DND-41 (cell line): ENCODE data around the gene SYNDIG1.

ENCODE experiments used
- ATAC-seq: fragments of 200-7000 bp; cut with Tn5 transposase; 3 replicates; pipeline ENCODE4 v1.9.1; 2021; ENCODE audit warnings: low read depth; ENCODE audit not compliant: insufficient read depth
- DNase-seq: peaks from one replicate; pipeline ENCODE4 v3.0.0-alpha.2; 2020
- H2AFZ ChIP-seq: 2 replicates; pipeline ENCODE4 v1.6.0; 2012; ENCODE audit warnings: low read depth, low read length
- H3K27ac ChIP-seq: 2 replicates; pipeline ENCODE4 v1.5.1; 2012; ENCODE audit warnings: low read length, inconsistent platforms
- H3K27me3 ChIP-seq: fragments of 200-600 bp; sonication (generic); 2 replicates; pipeline ENCODE4 v1.6.0; 2012; ENCODE audit warnings: low read length, mild to moderate bottlenecking, inconsistent platforms; ENCODE audit not compliant: insufficient read depth, poor library complexity
- H3K36me3 ChIP-seq: 2 replicates; pipeline ENCODE4 v1.5.1; 2012; ENCODE audit warnings: low read length, inconsistent platforms; ENCODE audit not compliant: insufficient read depth
- H3K4me1 ChIP-seq: 2 replicates; pipeline ENCODE4 v1.5.1; 2012; ENCODE audit warnings: mild to moderate bottlenecking, low read length; ENCODE audit not compliant: insufficient read depth
- H3K4me2 ChIP-seq: 2 replicates; pipeline ENCODE4 v1.6.0; 2012; ENCODE audit warnings: mild to moderate bottlenecking, moderate library complexity, low read length, inconsistent platforms; ENCODE audit not compliant: insufficient read depth
- H3K4me3 ChIP-seq, 2 experiments: fragments of 200-600 bp in 1 of 2; shearing (Covaris generic) in 1 of 2; 2 replicates each; pipeline ENCODE4 v1.5.1; 2012 to 2016; ENCODE audit warnings: inconsistent platforms in 2 of 2, low read length in 2 of 2, mild to moderate bottlenecking in 2 of 2, low read depth in 1 of 2, moderate library complexity in 1 of 2
- H3K79me2 ChIP-seq: 2 replicates; pipeline ENCODE4 v1.6.0; 2012; ENCODE audit warnings: low read length, inconsistent platforms; ENCODE audit not compliant: insufficient read depth
- H3K9ac ChIP-seq: 2 replicates; pipeline ENCODE4 v1.6.0; 2012; ENCODE audit warnings: low read depth, mild to moderate bottlenecking, inconsistent platforms, low read length, moderate library complexity
- H3K9me3 ChIP-seq: 2 replicates; pipeline ENCODE4 v1.5.1; 2012; ENCODE audit warnings: low read length, moderate library complexity, mild to moderate bottlenecking, inconsistent platforms; ENCODE audit not compliant: insufficient read depth, severe bottlenecking
- H4K20me1 ChIP-seq: 2 replicates; pipeline ENCODE4 v1.6.0; 2012; ENCODE audit warnings: low read length; ENCODE audit not compliant: insufficient read depth
- EZH2 ChIP-seq: IDR thresholded peaks from 3 replicates; pipeline ENCODE4 v1.6.1; 2012; ENCODE audit warnings: borderline replicate concordance, low read depth, mild to moderate bottlenecking, moderate library complexity, low read length, inconsistent platforms; ENCODE audit not compliant: severe bottlenecking
- TF ChIP-seq, protein P1 (sequence below): IDR thresholded peaks from 2 replicates; pipeline ENCODE4 v1.5.1; 2012; ENCODE audit warnings: borderline replicate concordance, low read length, moderate library complexity, mild to moderate bottlenecking; ENCODE audit not compliant: poor library complexity, severe bottlenecking; ENCODE audit errors: extremely low read depth

SYNDIG1 gene

DNA sequence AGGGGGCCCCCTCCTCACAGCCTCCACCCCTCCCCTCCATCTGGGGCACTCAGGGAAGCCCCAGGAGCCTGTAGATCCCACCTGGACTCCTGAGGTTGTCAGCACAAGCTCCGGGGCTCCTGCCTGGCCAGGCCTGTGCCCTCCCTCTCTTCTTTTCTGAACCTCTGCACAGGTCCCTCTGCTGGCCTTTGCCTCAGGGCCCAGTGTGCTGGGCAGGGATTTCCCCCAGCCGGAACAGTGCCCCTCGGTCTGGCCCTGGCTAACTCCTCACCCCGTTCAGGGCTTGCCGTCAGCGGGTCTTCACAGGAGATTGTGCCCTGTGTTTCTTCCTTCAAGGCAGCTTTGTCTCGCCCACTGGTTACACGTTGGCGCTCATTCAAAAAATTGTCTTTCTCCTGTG, 64.9 kb downstream of the SYNDIG1 start:
- H3K79me2 ChIP-seq, result no peaks in the 10 kb centered on the region
- no peaks in the 10 kb centered on the region for H3K36me3 ChIP-seq
- TF ChIP-seq, protein P1, sequence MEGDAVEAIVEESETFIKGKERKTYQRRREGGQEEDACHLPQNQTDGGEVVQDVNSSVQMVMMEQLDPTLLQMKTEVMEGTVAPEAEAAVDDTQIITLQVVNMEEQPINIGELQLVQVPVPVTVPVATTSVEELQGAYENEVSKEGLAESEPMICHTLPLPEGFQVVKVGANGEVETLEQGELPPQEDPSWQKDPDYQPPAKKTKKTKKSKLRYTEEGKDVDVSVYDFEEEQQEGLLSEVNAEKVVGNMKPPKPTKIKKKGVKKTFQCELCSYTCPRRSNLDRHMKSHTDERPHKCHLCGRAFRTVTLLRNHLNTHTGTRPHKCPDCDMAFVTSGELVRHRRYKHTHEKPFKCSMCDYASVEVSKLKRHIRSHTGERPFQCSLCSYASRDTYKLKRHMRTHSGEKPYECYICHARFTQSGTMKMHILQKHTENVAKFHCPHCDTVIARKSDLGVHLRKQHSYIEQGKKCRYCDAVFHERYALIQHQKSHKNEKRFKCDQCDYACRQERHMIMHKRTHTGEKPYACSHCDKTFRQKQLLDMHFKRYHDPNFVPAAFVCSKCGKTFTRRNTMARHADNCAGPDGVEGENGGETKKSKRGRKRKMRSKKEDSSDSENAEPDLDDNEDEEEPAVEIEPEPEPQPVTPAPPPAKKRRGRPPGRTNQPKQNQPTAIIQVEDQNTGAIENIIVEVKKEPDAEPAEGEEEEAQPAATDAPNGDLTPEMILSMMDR, result no peak
- no peak for TF ChIP-seq EZH2
- H3K27me3 ChIP-seq, result no peaks in the 10 kb centered on the region
- no peak for ATAC-seq
- H3K27ac ChIP-seq, result no peak overlapping the region
- no peak overlapping the region for H2AFZ ChIP-seq
- H3K9ac ChIP-seq, result no peak overlapping the region
- no peak for DNase-seq
- H3K9me3 ChIP-seq, result no peaks in the 10 kb centered on the region
- H3K4me1 ChIP-seq, result peaks cover 3% of the 10 kb centered on the region; the same call in 1 of the 2 replicates
- H3K4me2 ChIP-seq, result no peak overlapping the region
- H4K20me1 ChIP-seq, result no peaks in the 10 kb centered on the region
- no peak overlapping the region for H3K4me3 ChIP-seq

DNA sequence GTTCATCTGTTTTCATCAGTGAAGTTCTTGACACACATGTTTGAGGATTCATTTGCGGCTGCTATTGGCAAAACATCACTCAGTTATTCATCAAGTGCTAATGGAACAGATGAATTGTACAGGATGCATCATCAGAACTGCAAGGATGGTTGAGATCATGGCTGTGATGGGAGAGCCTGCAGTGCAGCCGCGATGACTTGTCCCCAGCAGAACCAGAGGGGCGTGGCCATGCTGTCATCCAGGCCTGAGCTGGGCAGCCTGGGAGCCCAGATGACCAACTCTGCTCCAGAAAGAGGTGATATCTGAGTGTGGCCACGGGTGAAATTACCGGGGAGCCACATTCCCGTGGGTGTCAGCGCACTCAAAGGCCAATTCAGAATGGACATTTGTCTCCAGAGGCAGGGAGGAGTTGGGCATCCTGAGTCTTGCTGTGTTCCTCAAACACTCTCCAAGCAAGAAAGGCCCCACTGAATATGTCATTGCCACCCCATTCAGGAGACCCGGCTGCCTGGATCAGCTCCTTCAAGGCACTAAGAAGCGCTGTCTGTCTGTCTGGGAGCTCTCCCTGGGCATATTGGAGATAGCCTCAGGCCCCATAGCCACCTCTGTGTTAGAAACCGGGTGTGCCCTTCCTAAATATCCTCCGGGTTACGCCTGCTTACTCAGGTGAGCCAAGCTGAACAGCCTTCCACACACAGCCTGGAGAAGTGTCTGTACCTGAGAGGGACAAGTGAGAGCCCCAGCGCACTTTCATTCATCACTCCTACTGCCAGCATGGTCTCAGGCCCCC, 66.7 kb downstream of the SYNDIG1 start:
- DNase-seq (no peak), ATAC-seq (no peak)
- Histone ChIP-seq H3K27ac (no peak overlapping the region), H3K9me3 (no peaks in the 10 kb centered on the region), H3K4me1 (no peaks in the 10 kb centered on the region), H3K79me2 (no peaks in the 10 kb centered on the region), H3K9ac (no peak overlapping the region), H4K20me1 (no peaks in the 10 kb centered on the region), H2AFZ (no peak overlapping the region), H3K4me3 (no peak overlapping the region), H3K36me3 (no peaks in the 10 kb centered on the region), H3K27me3 (no peaks in the 10 kb centered on the region), H3K4me2 (no peak overlapping the region)
- TF ChIP-seq, protein P1, result no peak
- no peak for TF ChIP-seq EZH2

DNA sequence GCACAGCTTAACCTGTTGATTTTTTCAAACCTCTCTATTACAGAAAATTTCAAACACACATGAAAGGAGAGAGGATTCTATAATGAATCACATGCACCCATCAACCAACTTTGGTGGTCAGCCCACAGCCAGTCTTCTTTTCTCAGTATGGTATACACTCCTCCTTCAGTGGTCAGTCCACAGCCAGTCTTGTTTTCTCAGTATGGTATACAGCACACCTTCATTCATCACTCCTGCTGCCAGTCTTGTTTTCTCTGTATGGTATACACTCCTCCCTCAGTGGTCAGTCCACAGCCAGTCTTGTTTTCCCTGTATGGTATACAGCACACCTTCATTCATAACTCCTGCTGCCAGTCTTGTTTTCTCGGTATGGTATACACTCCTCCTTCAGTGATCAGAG, 67.8 kb downstream of the SYNDIG1 start:
- no peak for ATAC-seq
- H3K4me2 ChIP-seq, result no peak overlapping the region
- no peak overlapping the region for H2AFZ ChIP-seq
- H3K9me3 ChIP-seq, result no peaks in the 10 kb centered on the region
- H3K27me3 ChIP-seq, result no peaks in the 10 kb centered on the region
- H3K9ac ChIP-seq, result no peak overlapping the region
- H3K27ac ChIP-seq, result no peak overlapping the region
- no peaks in the 10 kb centered on the region for H3K36me3 ChIP-seq
- no peak for DNase-seq
- no peaks in the 10 kb centered on the region for H3K4me1 ChIP-seq
- no peak overlapping the region for H3K4me3 ChIP-seq
- no peaks in the 10 kb centered on the region for H4K20me1 ChIP-seq
- TF ChIP-seq, protein P1, result no peak
- TF ChIP-seq EZH2, result no peak
- no peaks in the 10 kb centered on the region for H3K79me2 ChIP-seq
